ENCODE results near the gene PXDN.

Gene PXDN

DNA sequence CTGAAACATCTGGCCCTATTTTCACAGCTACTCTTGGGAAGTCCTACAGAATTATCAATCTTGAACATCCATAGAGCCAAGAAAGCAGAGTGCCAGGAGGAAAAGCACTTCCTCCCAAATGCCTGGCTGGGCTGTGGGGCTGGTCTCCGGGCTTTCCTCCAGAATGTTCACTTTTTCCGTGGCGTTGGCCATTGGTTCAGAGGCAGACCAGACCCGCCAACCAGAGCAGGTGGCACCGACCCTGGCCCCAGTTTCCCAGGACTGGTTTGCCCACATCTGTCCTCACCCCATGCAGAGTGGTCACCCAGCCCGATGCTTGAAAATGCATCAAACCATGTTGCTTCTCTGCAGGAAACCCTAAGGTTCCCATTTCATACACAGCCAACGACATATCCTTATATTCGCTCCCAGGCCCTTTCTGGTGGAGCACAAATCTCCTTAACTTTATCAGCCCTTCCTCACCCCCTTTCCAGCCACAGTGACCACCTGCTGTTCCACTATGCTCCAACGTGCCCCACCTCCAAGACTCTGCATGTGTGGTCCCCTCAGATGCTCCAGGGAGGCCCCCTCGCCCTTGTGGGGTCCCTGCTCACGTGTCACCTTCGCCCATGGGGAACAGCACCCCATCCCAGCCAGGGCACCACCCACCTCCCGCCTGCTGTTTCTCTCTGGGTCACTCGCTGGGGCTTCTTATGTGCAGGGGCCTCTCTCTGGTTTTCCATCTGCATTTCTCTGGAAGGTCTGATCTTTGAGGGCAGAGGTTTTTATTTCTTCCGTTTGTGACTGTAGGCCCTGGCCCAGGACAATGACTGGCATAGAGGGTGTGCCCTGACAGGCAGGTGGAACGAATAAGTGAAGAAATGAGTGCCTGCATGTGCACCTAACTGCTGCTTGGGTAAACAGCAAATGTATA lies 92.9 kb downstream of the PXDN start:
- TF ChIP-seq, protein P1, sequence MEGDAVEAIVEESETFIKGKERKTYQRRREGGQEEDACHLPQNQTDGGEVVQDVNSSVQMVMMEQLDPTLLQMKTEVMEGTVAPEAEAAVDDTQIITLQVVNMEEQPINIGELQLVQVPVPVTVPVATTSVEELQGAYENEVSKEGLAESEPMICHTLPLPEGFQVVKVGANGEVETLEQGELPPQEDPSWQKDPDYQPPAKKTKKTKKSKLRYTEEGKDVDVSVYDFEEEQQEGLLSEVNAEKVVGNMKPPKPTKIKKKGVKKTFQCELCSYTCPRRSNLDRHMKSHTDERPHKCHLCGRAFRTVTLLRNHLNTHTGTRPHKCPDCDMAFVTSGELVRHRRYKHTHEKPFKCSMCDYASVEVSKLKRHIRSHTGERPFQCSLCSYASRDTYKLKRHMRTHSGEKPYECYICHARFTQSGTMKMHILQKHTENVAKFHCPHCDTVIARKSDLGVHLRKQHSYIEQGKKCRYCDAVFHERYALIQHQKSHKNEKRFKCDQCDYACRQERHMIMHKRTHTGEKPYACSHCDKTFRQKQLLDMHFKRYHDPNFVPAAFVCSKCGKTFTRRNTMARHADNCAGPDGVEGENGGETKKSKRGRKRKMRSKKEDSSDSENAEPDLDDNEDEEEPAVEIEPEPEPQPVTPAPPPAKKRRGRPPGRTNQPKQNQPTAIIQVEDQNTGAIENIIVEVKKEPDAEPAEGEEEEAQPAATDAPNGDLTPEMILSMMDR (IDR thresholded peaks at IDR 0.05; ENCODE audit: control insufficient read depth, extremely low read depth, insufficient read depth): no peak
- H3K4me3 ChIP-seq (ENCODE audit: low read depth, low read length): no peak overlapping the region
- DNase-seq (ENCODE audit: low read depth): no peak

DNA sequence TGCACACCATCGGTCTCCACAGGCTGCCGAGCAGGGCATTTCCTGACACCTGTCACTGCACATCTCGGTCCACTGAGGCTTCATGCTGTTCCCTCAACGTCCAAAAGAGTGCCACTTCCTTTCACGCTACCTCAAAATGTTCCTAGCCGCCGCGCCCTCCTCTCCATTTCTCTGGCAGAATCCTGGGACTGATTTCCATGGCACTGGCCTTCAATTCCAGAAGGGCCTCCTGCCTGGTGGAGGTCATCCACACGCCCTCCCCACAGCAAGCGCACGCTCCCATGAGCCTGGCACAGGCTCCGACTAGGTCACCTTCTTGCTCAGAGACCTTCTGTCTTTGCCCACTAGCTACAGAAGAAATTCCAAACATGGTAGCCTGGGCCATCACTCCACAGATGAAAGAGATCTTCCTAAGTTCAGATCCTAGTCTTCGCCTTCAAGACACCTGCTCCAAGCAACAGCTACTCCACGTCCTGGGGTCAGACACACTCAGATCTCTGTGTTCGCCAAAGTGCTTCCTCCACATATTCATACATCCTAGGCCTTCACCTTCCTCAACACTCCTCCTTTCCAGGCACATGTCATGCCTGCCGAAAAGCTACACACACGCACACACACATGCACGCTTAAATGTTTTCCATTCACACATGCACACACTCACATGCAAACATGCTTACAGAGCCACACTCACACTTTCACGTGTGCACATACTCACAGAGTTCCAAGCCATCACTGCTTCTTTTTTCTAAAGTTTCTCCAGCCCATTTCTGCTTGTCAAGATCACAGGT lies 94.0 kb downstream of the PXDN start:
- TF ChIP-seq, protein P1 (IDR thresholded peaks at IDR 0.05; ENCODE audit: control insufficient read depth, extremely low read depth, insufficient read depth): no peak
- no peak for DNase-seq (ENCODE audit: low read depth)
- H3K4me3 ChIP-seq (ENCODE audit: low read depth, low read length): no peak overlapping the region

DNA sequence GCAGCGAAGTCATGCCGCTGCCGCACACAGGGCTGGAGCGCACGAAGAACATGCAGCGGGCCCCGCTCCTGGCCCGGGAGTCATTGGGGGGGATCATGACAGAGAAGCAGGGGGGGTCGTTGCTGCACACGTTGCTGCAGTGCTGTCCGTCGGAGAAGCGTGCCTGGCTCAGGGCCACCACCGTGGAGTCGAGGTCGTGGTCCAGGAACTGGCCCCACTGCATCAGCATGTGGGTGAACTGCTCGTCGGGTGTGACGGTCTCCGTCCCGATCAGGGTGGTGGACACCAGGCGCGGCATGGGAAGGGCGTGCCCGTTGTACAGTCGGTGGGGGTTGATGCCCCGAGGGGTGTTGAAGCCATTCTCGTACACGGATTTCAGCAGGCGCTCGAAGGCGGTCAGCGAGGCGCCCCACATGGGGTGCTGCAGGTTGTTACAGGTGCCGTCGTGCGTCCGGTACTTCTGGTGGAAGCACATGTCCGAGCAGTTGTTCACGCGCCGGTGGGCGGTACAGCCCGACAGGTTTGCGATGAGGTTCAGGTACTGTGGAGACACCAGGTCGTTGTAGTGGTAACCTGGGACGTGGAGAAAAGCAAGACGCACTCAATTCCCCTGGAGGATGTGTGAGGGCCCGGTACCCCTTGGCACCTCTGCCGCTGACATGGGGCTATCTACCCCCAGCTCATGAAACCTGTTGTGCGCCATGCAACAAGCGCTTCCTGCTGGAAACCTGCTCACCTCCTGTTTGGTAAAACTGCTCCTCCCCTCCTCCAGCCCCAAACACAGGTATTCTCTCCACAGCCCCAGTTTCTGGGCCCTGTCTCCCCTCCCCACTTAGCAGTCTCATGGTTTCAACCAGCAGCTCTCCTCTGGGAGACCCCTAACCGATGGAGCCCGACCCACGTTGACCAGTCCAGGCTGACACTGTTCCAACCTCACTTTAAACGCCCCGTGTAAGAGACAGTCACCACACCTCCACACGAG lies 94.9 kb downstream of the PXDN start:
- no peak overlapping the region for H3K4me3 ChIP-seq (ENCODE audit: low read depth, low read length)
- no peak for DNase-seq (ENCODE audit: low read depth)
- TF ChIP-seq, protein P1 (IDR thresholded peaks at IDR 0.05; ENCODE audit: control insufficient read depth, extremely low read depth, insufficient read depth): no peak

DNA sequence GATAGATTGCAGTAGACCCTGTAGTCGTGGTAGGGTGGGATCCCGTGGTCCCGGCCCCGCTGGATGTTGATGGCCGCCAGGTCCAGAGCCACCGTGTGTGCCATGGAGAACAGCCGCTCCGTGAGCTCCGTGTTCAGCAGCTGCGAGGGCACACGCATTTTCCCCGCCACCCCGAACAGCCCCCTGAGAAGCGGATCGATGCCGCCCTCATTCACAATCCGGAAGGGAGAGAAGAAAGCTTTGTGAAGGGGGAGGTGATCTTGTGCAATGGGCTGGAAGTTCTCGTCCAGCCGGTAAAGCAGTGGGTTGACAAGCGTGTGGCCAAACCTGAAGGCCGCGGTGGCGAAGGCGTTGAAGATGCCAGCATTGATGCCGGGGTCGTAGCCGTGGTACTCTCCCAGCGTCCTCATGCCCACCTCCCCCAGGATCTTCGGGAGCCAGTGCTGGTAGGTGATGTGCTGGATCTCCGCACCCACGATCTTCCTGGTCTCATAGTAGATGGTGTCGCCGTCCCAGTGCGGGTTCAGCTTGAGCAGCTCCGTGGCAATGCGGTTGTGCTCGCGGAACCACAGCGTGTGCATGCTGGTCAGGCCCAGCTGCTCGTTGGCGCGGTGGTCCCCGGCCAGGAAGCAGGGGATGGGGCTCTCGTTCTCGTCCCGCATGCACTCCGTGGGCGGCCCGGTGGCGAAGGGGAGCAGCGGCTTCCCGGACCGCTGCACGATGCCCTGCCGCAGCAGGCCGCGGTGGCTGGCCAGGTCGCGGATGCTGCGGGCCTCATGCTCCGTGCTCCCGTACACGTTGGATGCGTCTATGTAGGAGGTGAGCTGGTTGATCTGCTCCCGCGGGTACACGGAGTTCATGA lies 95.8 kb downstream of the PXDN start:
- no peak overlapping the region for H3K4me3 ChIP-seq (ENCODE audit: low read depth, low read length)
- TF ChIP-seq, protein P1 (IDR thresholded peaks at IDR 0.05; ENCODE audit: control insufficient read depth, extremely low read depth, insufficient read depth): no peak
- DNase-seq (ENCODE audit: low read depth): no peak

DNA sequence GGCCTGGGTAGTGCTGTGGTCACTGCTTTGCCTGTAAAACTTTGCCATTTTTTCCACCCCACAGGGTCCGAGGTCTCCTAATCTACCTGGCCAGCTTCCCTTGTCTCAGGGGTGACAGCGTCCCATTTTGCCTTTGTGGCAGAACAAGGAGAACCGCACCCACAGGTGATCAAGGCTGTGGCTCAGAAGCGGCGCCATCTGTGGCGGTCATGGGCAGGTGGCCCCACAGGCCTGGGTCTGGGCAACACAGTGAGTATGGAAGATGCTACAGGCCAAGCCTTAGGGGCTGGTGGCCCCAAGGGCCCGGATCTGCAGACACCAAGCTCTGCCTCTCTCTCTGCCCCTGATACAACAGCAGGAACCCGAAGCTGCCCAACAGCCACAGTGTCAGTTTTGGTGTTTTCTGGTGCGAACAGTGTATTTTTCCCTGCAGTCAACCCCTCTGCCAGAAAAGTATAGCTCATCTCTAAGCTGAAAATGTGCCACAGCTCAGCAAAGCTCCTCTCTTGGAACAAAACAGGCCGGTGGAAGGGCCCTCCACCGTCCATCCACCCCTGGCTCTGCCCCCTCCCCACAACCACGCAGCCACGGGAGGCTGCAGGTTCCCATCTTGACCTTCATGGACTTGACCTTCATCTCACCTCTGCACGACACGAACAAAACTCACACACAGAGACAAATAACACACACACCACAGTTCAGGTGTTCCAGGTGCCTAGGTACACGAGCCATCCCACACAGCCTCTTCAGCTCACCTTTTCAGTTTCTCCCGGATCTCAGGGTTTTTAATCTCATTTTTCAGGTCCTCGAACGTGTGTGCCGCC lies 96.7 kb downstream of the PXDN start:
- no peak for DNase-seq (ENCODE audit: low read depth)
- TF ChIP-seq, protein P1 (IDR thresholded peaks at IDR 0.05; ENCODE audit: control insufficient read depth, extremely low read depth, insufficient read depth): no peak
- no peak overlapping the region for H3K4me3 ChIP-seq (ENCODE audit: low read depth, low read length)
